NOMO-1 treated with dmso at 0.1 percent for 144 hours (cell line): ENCODE measurements around the gene MAP10.

Source experiments
- DNase-seq: peaks from one replicate; lab custom pipeline; 2025; ENCODE audit not compliant: unreplicated experiment; lab: John Stamatoyannopoulos, UW

The MAP10 gene

GRCh38 chr1:232853994-232854797, 49.0 kb downstream of the MAP10 start:
- no peak for DNase-seq

GRCh38 chr1:232854798-232855159, 49.6 kb downstream of the MAP10 start:
- no peak for DNase-seq

GRCh38 chr1:232856541-232856940, 51.3 kb downstream of the MAP10 start:
- DNase-seq: no peak
